Right lung (tissue), 5 donors: ENCODE results near the gene RGS13. TPM values are rescaled to one million over a fixed set of nuclear protein-coding genes. Genes with fewer than 3 reads are reported as not detected.
"Not testable (repeated sequence)": the region's sequence is repeated elsewhere in the genome, so short reads cannot be mapped to it uniquely, and the experiment has no call there.

ENCODE experiments used
- DNase-seq, 2 donors: peaks; one replicate each; pipeline ENCODE4 v3.0.0-alpha.2; 2013
- polyA plus RNA-seq, 5 donors: library from polyadenylated mRNA; unstranded; fragments of 120-200 nt; gene quantifications; one replicate each; pipeline versions ENCODE4 v1.2.1 to v1.2.3, GENCODE V29; 2013; ENCODE audit warnings: inconsistent platforms in 1 of 5, low replicate concordance in 1 of 5; ENCODE audit not compliant: insufficient read length in 5 of 5, insufficient read depth in 1 of 5

The RGS13 gene
- polyA plus RNA-seq, 5 donors, result 1.4 to 4.7 (median 3.2) TPM

GRCh38 chr1:192669174-192669573 lies 33.2 kb downstream of the RGS13 start:
- no peak for DNase-seq

- DNase-seq, result no peak
These were observed 39.8 kb downstream of the RGS13 start for GRCh38 chr1:192675716-192676115.

- no peak for DNase-seq
These were observed 42.2 kb downstream of the RGS13 start for GRCh38 chr1:192678099-192678498.

- DNase-seq, result no peak
These were observed 46.4 kb downstream of the RGS13 start for GRCh38 chr1:192682335-192682734.

- not testable (repeated sequence) for DNase-seq
These were observed 47.1 kb downstream of the RGS13 start for GRCh38 chr1:192683081-192683480.

- DNase-seq, result peak; percentile 21 to 26
These were observed 53.5 kb downstream of the RGS13 start for GRCh38 chr1:192689459-192689858.

- DNase-seq, result no peak
These were observed 55.1 kb downstream of the RGS13 start for GRCh38 chr1:192691041-192691440.

- no peak for DNase-seq
These were observed 60.1 kb downstream of the RGS13 start for GRCh38 chr1:192696082-192696481.

- no peak for DNase-seq
These were observed 61.8 kb downstream of the RGS13 start for GRCh38 chr1:192697771-192698170.

- no peak for DNase-seq
These were observed 62.8 kb downstream of the RGS13 start for GRCh38 chr1:192698731-192699130.

GRCh38 chr1:192700834-192701271 lies 64.9 kb downstream of the RGS13 start:
- no peak for DNase-seq

GRCh38 chr1:192702212-192702902 lies 66.4 kb downstream of the RGS13 start:
- no peak for DNase-seq

- no peak for DNase-seq
These were observed 67.6 kb downstream of the RGS13 start for GRCh38 chr1:192703283-192704206.

- no peak for DNase-seq
These were observed 69.6 kb downstream of the RGS13 start for GRCh38 chr1:192705510-192705909.

- no peak for DNase-seq
These were observed 71.0 kb downstream of the RGS13 start for GRCh38 chr1:192706936-192707335.

- DNase-seq, result no peak
These were observed 72.1 kb downstream of the RGS13 start for GRCh38 chr1:192707978-192708547.

GRCh38 chr1:192709544-192709943 lies 73.6 kb downstream of the RGS13 start:
- DNase-seq, result no peak

Other genes starting within 250 kb of the RGS13 start
- 1 to 10 TPM in 4 of 5 donors, under 1 TPM in 1; 0.89 to 5.7 (median 4.9) TPM for gene RGS1, start 60.4 kb upstream of the RGS13 start, polyA plus RNA-seq
- gene RGS2, start 172.9 kb downstream of the RGS13 start, polyA plus RNA-seq, result 100 to 1,000 TPM in 4 of 5 donors, 10 to 100 TPM in 1; 91.6 to 200 (median 156) TPM